ENCODE measurements around the gene MMP15.

Gene MMP15

GRCh38 chr16:58042001-58042885, 16.7 kb downstream of the MMP15 start:
- no peak for TF ChIP-seq CTCF (IDR thresholded peaks at IDR 0.05; ENCODE audit: low read depth, low read length, missing control alignments)
- Histone ChIP-seq H3K27me3 (replicated peaks) (no peaks in the 10 kb centered on the region), H3K4me3 (ENCODE audit: low read depth, low read length) (no peak overlapping the region), H3K36me3 (replicated peaks) (no peaks in the 10 kb centered on the region), H3K27ac (no peak overlapping the region)
- in situ Hi-C loops (cut with HindIII; ENCODE audit: low pct_ligation_motif_present, low sequenced_read_pairs) = no loop called here
- DNase-seq = no peak

- no peak for TF ChIP-seq CTCF (IDR thresholded peaks at IDR 0.05; ENCODE audit: low read depth, low read length, missing control alignments)
- Histone ChIP-seq H3K27me3 (replicated peaks) (no peaks in the 10 kb centered on the region), H3K36me3 (replicated peaks) (no peaks in the 10 kb centered on the region), H3K27ac (no peak overlapping the region), H3K4me3 (ENCODE audit: low read depth, low read length) (no peak overlapping the region)
- no peak for DNase-seq
- in situ Hi-C loops (cut with HindIII; ENCODE audit: low pct_ligation_motif_present, low sequenced_read_pairs) = no loop called here
These were observed 17.4 kb downstream of the MMP15 start for GRCh38 chr16:58042886-58043515.

GRCh38 chr16:58043571-58044155, 18.1 kb downstream of the MMP15 start:
- Histone ChIP-seq H3K4me3 (ENCODE audit: low read depth, low read length) (no peak overlapping the region), H3K27ac (no peak overlapping the region), H3K27me3 (replicated peaks) (no peaks in the 10 kb centered on the region), H3K36me3 (replicated peaks) (no peaks in the 10 kb centered on the region)
- in situ Hi-C loops (cut with HindIII; ENCODE audit: low pct_ligation_motif_present, low sequenced_read_pairs) = no loop called here
- DNase-seq = no peak
- TF ChIP-seq CTCF (IDR thresholded peaks at IDR 0.05; ENCODE audit: low read depth, low read length, missing control alignments) = no peak

GRCh38 chr16:58044266-58045019, 18.9 kb downstream of the MMP15 start:
- Histone ChIP-seq H3K36me3 (replicated peaks) (no peaks in the 10 kb centered on the region), H3K27ac (no peak overlapping the region), H3K4me3 (ENCODE audit: low read depth, low read length) (no peak overlapping the region), H3K27me3 (replicated peaks) (no peaks in the 10 kb centered on the region)
- DNase-seq = no peak
- in situ Hi-C loops (cut with HindIII; ENCODE audit: low pct_ligation_motif_present, low sequenced_read_pairs) = no loop called here
- no peak for TF ChIP-seq CTCF (IDR thresholded peaks at IDR 0.05; ENCODE audit: low read depth, low read length, missing control alignments)

- no peak for DNase-seq
- no peaks in the 10 kb centered on the region for H3K27me3 ChIP-seq (replicated peaks)
- no peaks in the 10 kb centered on the region for H3K36me3 ChIP-seq (replicated peaks)
- H3K4me3 ChIP-seq (ENCODE audit: low read depth, low read length) = no peak overlapping the region
- in situ Hi-C loops (cut with HindIII; ENCODE audit: low pct_ligation_motif_present, low sequenced_read_pairs) = no loop called here
- no peak for TF ChIP-seq CTCF (IDR thresholded peaks at IDR 0.05; ENCODE audit: low read depth, low read length, missing control alignments)
- H3K27ac ChIP-seq = no peak overlapping the region
These were observed 19.5 kb downstream of the MMP15 start for GRCh38 chr16:58045096-58045495.

All from brain microvascular endothelial cell (primary cell).